Calu3 (cell line): Measurements from ENCODE around the gene XDH. TPM values are rescaled to one million over a fixed set of nuclear protein-coding genes. Genes with fewer than 3 reads are reported as not detected.

Experiments
- BruUV-seq: library from RNA; stranded (reverse); fragments of 400-500 nt; replicated peaks from 2 replicates; lab custom pipeline; 2021; lab: Mats Ljungman, UMichigan
- CTCF ChIA-PET: fragments of 300-600 bp; sonication (Branson Sonifier 250); formaldehyde crosslinking; loops from one replicate; lab custom pipeline; 2022; ENCODE audit warnings: antibody characterized with exemption; lab: Charles Lee
- DNase-seq: peaks from one replicate; pipeline ENCODE4 v3.0.0; 2022
- H3K27ac Mint-ChIP-seq: one replicate; pipeline ENCODE4 v1.8.0; 2022; ENCODE audit warnings: mixed read lengths; ENCODE audit not compliant: unreplicated experiment
- H3K27me3 Mint-ChIP-seq: one replicate; pipeline ENCODE4 v1.8.0; 2022; ENCODE audit warnings: mixed read lengths; ENCODE audit not compliant: unreplicated experiment
- H3K36me3 Mint-ChIP-seq: one replicate; pipeline ENCODE4 v1.8.0; 2022; ENCODE audit warnings: mild to moderate bottlenecking, moderate library complexity, mixed read lengths; ENCODE audit not compliant: insufficient read depth, unreplicated experiment
- H3K4me1 Mint-ChIP-seq: one replicate; pipeline ENCODE4 v1.8.0; 2022; ENCODE audit warnings: mild to moderate bottlenecking, low read depth, mixed read lengths; ENCODE audit not compliant: unreplicated experiment
- H3K4me3 Mint-ChIP-seq: one replicate; pipeline ENCODE4 v1.8.0; 2022; ENCODE audit warnings: mild to moderate bottlenecking, low read depth, moderate library complexity, mixed read lengths; ENCODE audit not compliant: unreplicated experiment
- H3K9me3 Mint-ChIP-seq: one replicate; pipeline ENCODE4 v1.8.0; 2022; ENCODE audit warnings: low read depth, mixed read lengths; ENCODE audit not compliant: unreplicated experiment
- intact Hi-C: fragments of 100-400 bp; cut with micrococcal nuclease; formaldehyde crosslinking; loops from one replicate; pipeline ENCODE4 v1.10.0; 2022; ENCODE audit not compliant: unreplicated experiment
- total RNA-seq: library from RNA; stranded (reverse); gene quantifications from 2 replicates; pipeline ENCODE4 v1.2.3, GENCODE V29; 2022
- TF ChIP-seq, protein P1 (sequence below): fragments of 200-600 bp; IDR thresholded peaks from one replicate; pipeline ENCODE4 v1.8.0; 2022; ENCODE audit warnings: antibody characterized with exemption; ENCODE audit not compliant: unreplicated experiment

XDH gene
- total RNA-seq, 1 experiment from 2014 or later: 4.2 TPM

- TF ChIP-seq, protein P1, sequence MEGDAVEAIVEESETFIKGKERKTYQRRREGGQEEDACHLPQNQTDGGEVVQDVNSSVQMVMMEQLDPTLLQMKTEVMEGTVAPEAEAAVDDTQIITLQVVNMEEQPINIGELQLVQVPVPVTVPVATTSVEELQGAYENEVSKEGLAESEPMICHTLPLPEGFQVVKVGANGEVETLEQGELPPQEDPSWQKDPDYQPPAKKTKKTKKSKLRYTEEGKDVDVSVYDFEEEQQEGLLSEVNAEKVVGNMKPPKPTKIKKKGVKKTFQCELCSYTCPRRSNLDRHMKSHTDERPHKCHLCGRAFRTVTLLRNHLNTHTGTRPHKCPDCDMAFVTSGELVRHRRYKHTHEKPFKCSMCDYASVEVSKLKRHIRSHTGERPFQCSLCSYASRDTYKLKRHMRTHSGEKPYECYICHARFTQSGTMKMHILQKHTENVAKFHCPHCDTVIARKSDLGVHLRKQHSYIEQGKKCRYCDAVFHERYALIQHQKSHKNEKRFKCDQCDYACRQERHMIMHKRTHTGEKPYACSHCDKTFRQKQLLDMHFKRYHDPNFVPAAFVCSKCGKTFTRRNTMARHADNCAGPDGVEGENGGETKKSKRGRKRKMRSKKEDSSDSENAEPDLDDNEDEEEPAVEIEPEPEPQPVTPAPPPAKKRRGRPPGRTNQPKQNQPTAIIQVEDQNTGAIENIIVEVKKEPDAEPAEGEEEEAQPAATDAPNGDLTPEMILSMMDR: no peak
- BruUV-seq: no TSS peak
- DNase-seq: no peak
- intact Hi-C loops: no loop called here
- Mint-ChIP-seq H3K9me3 (peaks cover 5% of the 10 kb centered on the region), H3K4me1 (no peaks in the 10 kb centered on the region), H3K36me3 (peaks cover 3% of the 10 kb centered on the region), H3K27ac (no peak overlapping the region), H3K4me3 (no peak overlapping the region), H3K27me3 (peaks cover 13% of the 10 kb centered on the region)
- CTCF ChIA-PET: interaction anchor here (1.1 kb wide), 1 partner anchor 11 kb away, joined by 3 read pairs; no protein-coding TSS in a partner anchor
Measured at GRCh38 chr2:31312898-31313297, 101.6 kb downstream of the XDH start.

DNA sequence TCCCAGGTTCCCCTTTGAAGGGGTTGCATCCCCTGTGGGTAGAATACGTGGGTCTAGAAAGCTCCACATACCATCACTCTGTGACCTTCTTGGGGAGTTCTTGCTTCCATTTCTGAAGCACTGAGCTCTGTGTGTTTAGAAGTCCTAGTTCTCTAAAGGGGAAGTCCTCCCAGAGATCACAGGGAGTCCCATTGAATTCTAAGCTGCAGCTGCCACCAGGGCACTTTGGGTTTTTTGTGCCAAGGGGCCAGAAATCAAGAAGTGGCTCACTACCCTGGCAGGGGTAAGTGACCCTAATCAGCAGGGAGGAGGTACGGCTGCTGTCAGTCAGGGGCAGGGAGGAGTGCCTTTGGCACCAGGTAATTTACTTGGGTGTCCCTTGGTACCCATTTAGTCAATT is 109.7 kb downstream of the XDH start:
- H3K4me1 Mint-ChIP-seq: no peaks in the 10 kb centered on the region
- H3K27me3 Mint-ChIP-seq: peaks cover 11% of the 10 kb centered on the region
- DNase-seq: no peak
- intact Hi-C loops: no loop called here
- CTCF ChIA-PET: no interaction called here
- H3K27ac Mint-ChIP-seq: no peak overlapping the region
- BruUV-seq: no TSS peak
- H3K9me3 Mint-ChIP-seq: peaks cover 5% of the 10 kb centered on the region
- H3K36me3 Mint-ChIP-seq: no peaks in the 10 kb centered on the region
- TF ChIP-seq, protein P1: no peak
- H3K4me3 Mint-ChIP-seq: no peak overlapping the region

DNA sequence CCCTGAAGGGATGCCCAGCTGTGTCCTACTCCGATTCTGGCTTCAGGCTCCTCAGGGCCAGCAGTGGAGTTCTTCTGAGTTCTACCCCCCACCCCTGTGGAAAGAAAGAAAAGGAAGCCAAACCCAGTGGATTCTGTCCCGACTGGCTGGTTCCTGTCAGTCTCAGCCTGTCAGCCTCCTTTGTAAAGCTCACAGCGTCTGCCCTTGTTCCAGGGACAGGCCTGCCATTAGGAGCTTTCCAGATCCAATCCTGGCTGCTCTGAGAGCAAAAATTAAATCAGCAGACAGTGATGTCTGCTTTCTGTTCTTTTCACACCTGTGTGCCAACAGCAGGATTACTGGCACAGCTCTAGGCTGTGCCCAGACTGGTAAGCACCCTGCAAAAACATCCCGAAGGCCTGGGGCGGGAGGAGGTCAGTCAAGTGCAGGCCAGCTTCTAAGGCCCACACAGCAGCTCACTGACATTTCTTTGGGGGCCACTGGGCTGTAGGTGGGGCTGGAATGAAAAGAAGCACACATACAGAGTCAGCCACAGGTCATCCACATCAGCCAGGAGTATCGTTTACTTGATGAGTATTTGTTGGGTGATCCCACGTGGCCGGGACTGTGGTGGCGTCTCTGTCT is 111.5 kb downstream of the XDH start:
- Mint-ChIP-seq H3K27me3 (peaks cover 15% of the 10 kb centered on the region), H3K4me3 (no peak overlapping the region), H3K36me3 (no peaks in the 10 kb centered on the region), H3K27ac (no peak overlapping the region), H3K4me1 (no peaks in the 10 kb centered on the region), H3K9me3 (peaks cover under 1% of the 10 kb centered on the region)
- intact Hi-C loops: no loop called here
- BruUV-seq: no TSS peak
- no peak for DNase-seq
- TF ChIP-seq, protein P1: no peak
- CTCF ChIA-PET: no interaction called here

- no peaks in the 10 kb centered on the region for H3K9me3 Mint-ChIP-seq
- H3K27ac Mint-ChIP-seq: no peak overlapping the region
- H3K36me3 Mint-ChIP-seq: no peaks in the 10 kb centered on the region
- intact Hi-C loops: no loop called here
- H3K4me3 Mint-ChIP-seq: no peak overlapping the region
- peaks cover 15% of the 10 kb centered on the region for H3K27me3 Mint-ChIP-seq
- no TSS peak for BruUV-seq
- TF ChIP-seq, protein P1: no peak
- DNase-seq: no peak
- no peaks in the 10 kb centered on the region for H3K4me1 Mint-ChIP-seq
- CTCF ChIA-PET: no interaction called here
Measured at GRCh38 chr2:31300309-31300708, 114.2 kb downstream of the XDH start.
